Mammary epithelial cell (primary cell): ENCODE data around the gene SCN1B.

ENCODE experiments used
- CTCF ChIP-seq, 2 donors: IDR thresholded peaks in 1 of 2; conservative IDR thresholded peaks in 1 of 2; 2 replicates each; pipeline ENCODE4 v1.5.1; 2011 to 2012; ENCODE audit warnings: inconsistent platforms in 2 of 2, low read length in 2 of 2, mild to moderate bottlenecking in 2 of 2, control low read depth in 1 of 2, low read depth in 1 of 2; ENCODE audit not compliant: insufficient read depth in 1 of 2; ENCODE audit errors: extremely low read depth in 1 of 2
- EZH2 ChIP-seq: IDR thresholded peaks from 2 replicates; pipeline ENCODE4 v1.6.1; 2012; ENCODE audit warnings: low read length, inconsistent platforms, borderline replicate concordance

GRCh38 chr19:35066691-35067563 is 36.7 kb downstream of the SCN1B start:
- no peak for TF ChIP-seq EZH2
- TF ChIP-seq CTCF (conservative IDR thresholded peaks at IDR 0.05 in 1 of 2, IDR thresholded peaks at IDR 0.05 in 1 of 2; ENCODE audit: extremely low read depth in 1 of 2, insufficient read depth in 1 of 2, low read depth in 1 of 2, low read length in 2 of 2): peak; percentile 93 to 97
